H1 (cell line): ENCODE results near the gene LTA4H. TPM values are rescaled to one million over a fixed set of nuclear protein-coding genes. Genes with fewer than 3 reads are reported as not detected.

ENCODE experiments used
- CTCF ChIA-PET: fragments of 300-600 bp; sonication (Branson Sonifier 250); formaldehyde crosslinking; loops from one replicate; lab custom pipeline; 2021; ENCODE audit not compliant: partially characterized antibody; lab: Charles Lee
- POLR2A ChIA-PET: fragments of 300-600 bp; sonication (Branson Sonifier 250); formaldehyde crosslinking; loops from one replicate; lab custom pipeline; 2021; ENCODE audit warnings: inconsistent platforms; ENCODE audit not compliant: partially characterized antibody; lab: Charles Lee
- DNase-seq, 2 experiments: peaks; one replicate each; pipeline versions ENCODE4 v3.0.0 to v3.0.0-alpha.2; 2010 to 2022; ENCODE audit warnings: low spot score in 2 of 2, low read depth in 1 of 2, mixed read lengths in 1 of 2
- FAIRE-seq: peaks from 2 replicates; lab custom pipeline; 2011; peaks lifted over from hg19 to GRCh38; lab: Jason Lieb, UNC
- H2AFZ ChIP-seq: 2 replicates; pipeline ENCODE4 v1.8.1; 2012; ENCODE audit warnings: low read length, inconsistent platforms
- H2AK5ac ChIP-seq: 2 replicates; pipeline ENCODE4 v1.6.1; 2013; ENCODE audit warnings: low read depth, low read length
- H2BK120ac ChIP-seq: replicated peaks from 2 replicates; pipeline ENCODE3; 2013; ENCODE audit warnings: low read depth, low read length, inconsistent platforms
- H2BK12ac ChIP-seq: 2 replicates; pipeline ENCODE4 v1.6.1; 2013; ENCODE audit warnings: low read depth, low read length
- H2BK15ac ChIP-seq: 2 replicates; pipeline ENCODE4 v1.6.1; 2013; ENCODE audit warnings: low read length
- H2BK20ac ChIP-seq: 2 replicates; pipeline ENCODE4 v1.6.1; 2013; ENCODE audit warnings: low read length
- H2BK5ac ChIP-seq: 2 replicates; pipeline ENCODE4 v1.6.1; 2013; ENCODE audit warnings: low read depth, low read length
- H3K14ac ChIP-seq: 2 replicates; pipeline ENCODE4 v1.6.1; 2013; ENCODE audit warnings: inconsistent platforms; ENCODE audit not compliant: insufficient read length
- H3K18ac ChIP-seq: 2 replicates; pipeline ENCODE4 v1.6.1; 2013; ENCODE audit warnings: low read length; ENCODE audit errors: extremely low read depth
- H3K23ac ChIP-seq: 2 replicates; pipeline ENCODE4 v1.6.1; 2013; ENCODE audit warnings: inconsistent platforms; ENCODE audit not compliant: insufficient read length
- H3K23me2 ChIP-seq: 2 replicates; pipeline ENCODE4 v1.6.1; 2013; ENCODE audit warnings: low read depth, low read length
- H3K27ac ChIP-seq: 2 replicates; pipeline ENCODE4 v1.6.1; 2011; ENCODE audit warnings: low read depth, low read length, inconsistent platforms
- H3K27me3 ChIP-seq, 4 experiments: replicated peaks in 1 of 4; 1 replicate in 1 of 4; 2 replicates in 3 of 4; pipeline versions ENCODE4 v1.6.1 to v1.8.1; 2011 to 2013; ENCODE audit warnings: low read length in 3 of 4, mild to moderate bottlenecking in 3 of 4, inconsistent platforms in 2 of 4, mixed read lengths in 2 of 4, moderate library complexity in 1 of 4; ENCODE audit not compliant: control insufficient read depth in 3 of 4, insufficient read depth in 3 of 4; ENCODE audit errors: extremely low read depth in 1 of 4
- H3K36me3 ChIP-seq, 4 experiments: 2 replicates each; pipeline versions ENCODE4 v1.6.1 to v1.8.1; 2011 to 2013; ENCODE audit warnings: mild to moderate bottlenecking in 4 of 4, low read length in 3 of 4, moderate library complexity in 2 of 4, control low read depth in 1 of 4, inconsistent platforms in 1 of 4; ENCODE audit not compliant: insufficient read depth in 4 of 4, control insufficient read depth in 2 of 4
- H3K4ac ChIP-seq: replicated peaks from 2 replicates; pipeline ENCODE3; 2013; ENCODE audit warnings: low read length, low read depth, mixed read lengths, inconsistent platforms; ENCODE audit not compliant: insufficient read length
- H3K4me1 ChIP-seq, 4 experiments: replicated peaks in 1 of 4; 1 replicate in 1 of 4; 2 replicates in 3 of 4; pipeline versions ENCODE4 v1.6.1 to v1.8.1; 2011 to 2013; ENCODE audit warnings: low read length in 3 of 4, inconsistent platforms in 2 of 4, mixed read lengths in 1 of 4; ENCODE audit not compliant: insufficient read depth in 4 of 4, control insufficient read depth in 3 of 4
- H3K4me2 ChIP-seq, 2 experiments: 2 replicates each; pipeline versions ENCODE4 v1.6.1 to v1.8.1; 2011 to 2013; ENCODE audit warnings: low read depth in 2 of 2, low read length in 2 of 2, control low read depth in 1 of 2, inconsistent platforms in 1 of 2, mild to moderate bottlenecking in 1 of 2; ENCODE audit not compliant: insufficient read depth in 1 of 2
- H3K4me3 ChIP-seq, 4 experiments: fragments of 200-600, 300-600 bp in 1 of 4; sonication (generic), shearing (Covaris generic), sonication (Bioruptor Twin) in 1 of 4; 2 replicates each; pipeline versions ENCODE4 v1.5.1 to v1.8.1; 2011 to 2016; ENCODE audit warnings: low read length in 4 of 4, low read depth in 3 of 4, control low read depth in 2 of 4, inconsistent platforms in 2 of 4, mild to moderate bottlenecking in 2 of 4, mixed read lengths in 1 of 4, moderate library complexity in 1 of 4; ENCODE audit not compliant: insufficient read depth in 2 of 4; ENCODE audit errors: extremely low read depth in 1 of 4
- H3K56ac ChIP-seq: replicated peaks from 2 replicates; pipeline ENCODE3; 2013; ENCODE audit warnings: low read depth, mild to moderate bottlenecking, mixed read lengths, low read length, inconsistent platforms; ENCODE audit not compliant: insufficient read length
- H3K79me1 ChIP-seq: 2 replicates; pipeline ENCODE4 v1.6.1; 2013; ENCODE audit warnings: low read depth, low read length, control low read depth
- H3K79me2 ChIP-seq, 2 experiments: 2 replicates each; pipeline versions ENCODE4 v1.6.1 to v1.8.1; 2012 to 2013; ENCODE audit warnings: low read length in 2 of 2, mild to moderate bottlenecking in 2 of 2, inconsistent platforms in 1 of 2; ENCODE audit not compliant: insufficient read depth in 2 of 2, control insufficient read depth in 1 of 2
- H3K9ac ChIP-seq, 4 experiments: replicated peaks in 1 of 4; 1 replicate in 1 of 4; 2 replicates in 3 of 4; pipeline versions ENCODE4 v1.6.1 to v1.8.1; 2011 to 2013; ENCODE audit warnings: low read depth in 3 of 4, low read length in 3 of 4, control low read depth in 2 of 4, mild to moderate bottlenecking in 2 of 4, moderate library complexity in 2 of 4, inconsistent platforms in 1 of 4; ENCODE audit errors: extremely low read depth in 1 of 4
- H3K9me3 ChIP-seq, 2 experiments: 2 replicates each; pipeline versions ENCODE4 v1.6.1 to v1.8.1; 2012 to 2013; ENCODE audit warnings: mild to moderate bottlenecking in 2 of 2, moderate library complexity in 2 of 2, control low read depth in 1 of 2, inconsistent platforms in 1 of 2, low read depth in 1 of 2, low read length in 1 of 2, mixed read lengths in 1 of 2; ENCODE audit not compliant: insufficient read depth in 2 of 2
- H4K20me1 ChIP-seq, 2 experiments: replicated peaks in 1 of 2; 2 replicates each; pipeline versions ENCODE3 to v1.8.1; 2011 to 2013; ENCODE audit warnings: inconsistent platforms in 2 of 2, low read length in 2 of 2, mild to moderate bottlenecking in 1 of 2; ENCODE audit not compliant: insufficient read depth in 2 of 2, control insufficient read depth in 1 of 2
- H4K5ac ChIP-seq: 2 replicates; pipeline ENCODE4 v1.6.1; 2013; ENCODE audit warnings: low read length, low read depth, mixed read lengths, inconsistent platforms; ENCODE audit not compliant: insufficient read length
- H4K8ac ChIP-seq: 2 replicates; pipeline ENCODE4 v1.8.0; 2013; ENCODE audit warnings: mild to moderate bottlenecking, moderate library complexity, low read length, inconsistent platforms; ENCODE audit not compliant: insufficient read depth; ENCODE audit errors: extremely low read depth
- H4K91ac ChIP-seq: replicated peaks from 2 replicates; pipeline ENCODE3; 2013; ENCODE audit warnings: low read length, mixed read lengths, inconsistent platforms; ENCODE audit not compliant: insufficient read length
- ASH2L ChIP-seq: fragments of 200-600, 300-600 bp; sonication (generic); IDR thresholded peaks from one replicate; pipeline ENCODE4 v1.7.1; 2017; ENCODE audit warnings: low read length
- BCL11A ChIP-seq, 2 experiments: IDR thresholded peaks; one replicate each; pipeline ENCODE4 v1.6.1; 2011; ENCODE audit warnings: low read depth in 2 of 2, low read length in 2 of 2, mild to moderate bottlenecking in 2 of 2
- CBX5 ChIP-seq: fragments of 300-800, 300-1000 bp; sonication (generic); IDR thresholded peaks from 2 replicates; pipeline ENCODE4 v1.7.1; 2016; ENCODE audit warnings: antibody characterized with exemption, low read length, low read depth
- EP300 ChIP-seq, 2 experiments: IDR thresholded peaks; 1 replicate in 1 of 2; 2 replicates in 1 of 2; pipeline ENCODE4 v1.6.1; 2011 to 2012; ENCODE audit warnings: low read depth in 2 of 2, low read length in 2 of 2, mild to moderate bottlenecking in 2 of 2, borderline replicate concordance in 1 of 2, inconsistent platforms in 1 of 2, moderate library complexity in 1 of 2
- EZH2 ChIP-seq: fragments of 200-600 bp; sonication (generic); IDR thresholded peaks from 2 replicates; pipeline ENCODE4 v1.7.1; 2012; ENCODE audit warnings: low read depth, mild to moderate bottlenecking, moderate library complexity, low read length, inconsistent platforms; ENCODE audit not compliant: severe bottlenecking
- GABPA ChIP-seq: IDR thresholded peaks from 2 replicates; pipeline ENCODE4 v1.6.1; 2011; ENCODE audit warnings: mild to moderate bottlenecking, low read length, moderate library complexity, borderline replicate concordance; ENCODE audit not compliant: insufficient read depth
- RNF2 ChIP-seq: fragments of 200-900, 300-1000 bp; sonication (generic); IDR thresholded peaks from 2 replicates; pipeline ENCODE4 v1.7.1; 2016; ENCODE audit warnings: borderline replicate concordance, low read depth, mild to moderate bottlenecking, antibody characterized with exemption, low read length; ENCODE audit not compliant: poor library complexity, severe bottlenecking; ENCODE audit errors: missing control alignments
- SIN3A ChIP-seq, 2 experiments: IDR thresholded peaks in 1 of 2; conservative IDR thresholded peaks in 1 of 2; 2 replicates each; pipeline ENCODE4 v1.6.1; 2011 to 2012; ENCODE audit warnings: low read length in 2 of 2, improper control_type of control experiment in 1 of 2, low read depth in 1 of 2, mild to moderate bottlenecking in 1 of 2
- SP4 ChIP-seq: IDR thresholded peaks from 2 replicates; pipeline ENCODE4 v1.6.1; 2012; ENCODE audit warnings: low read length, inconsistent platforms
- WGBS, 2 experiments: shearing (Covaris generic) in 1 of 2; methylation state at CpG; one replicate each; pipeline versions ENCODE4 v1.1.6 to v1.1.7; 2013 to 2015; ENCODE audit warnings: low lambda C conversion rate in 2 of 2, mixed read lengths in 2 of 2, inconsistent platforms in 1 of 2, low coverage in 1 of 2, missing lambda C conversion rate in 1 of 2; ENCODE audit not compliant: insufficient replicate concordance in 2 of 2, insufficient coverage in 1 of 2, insufficient read length in 1 of 2; ENCODE audit errors: extremely low coverage in 1 of 2, missing lambda C conversion rate in 1 of 2; 5-methylcytosine and 5-hydroxymethylcytosine counted together
- polyA plus RNA-seq, 7 experiments: library from polyadenylated mRNA; depleted of rRNA in 3 of 7; stranded (reverse) in 5 of 7; unstranded in 2 of 7; fragments of >200 nt in 5 of 7; fragments of 200-250 nt in 2 of 7; gene quantifications; 1 replicate in 5 of 7; 2 replicates in 1 of 7; 4 replicates in 1 of 7; pipeline versions ENCODE4 v1.2.1 to v1.2.3, GENCODE V29; 2011 to 2013; ENCODE audit warnings: missing spikeins in 2 of 7, mixed read lengths in 2 of 7
- total RNA-seq: library from RNA; stranded (reverse); fragmentation: NEBNext Ultra II Directional; extraction: Animal tissue kit (Norgen Biotek cat#: 25700); gene quantifications from 2 replicates; pipeline ENCODE4 v1.2.1, GENCODE V29; 2021

The LTA4H gene
- total and polyA plus RNA-seq, 2 of the 8 experiments (the other 6 are each of a cell fraction or from before 2014, with no cell fraction given), result 106 to 167 TPM

DNA sequence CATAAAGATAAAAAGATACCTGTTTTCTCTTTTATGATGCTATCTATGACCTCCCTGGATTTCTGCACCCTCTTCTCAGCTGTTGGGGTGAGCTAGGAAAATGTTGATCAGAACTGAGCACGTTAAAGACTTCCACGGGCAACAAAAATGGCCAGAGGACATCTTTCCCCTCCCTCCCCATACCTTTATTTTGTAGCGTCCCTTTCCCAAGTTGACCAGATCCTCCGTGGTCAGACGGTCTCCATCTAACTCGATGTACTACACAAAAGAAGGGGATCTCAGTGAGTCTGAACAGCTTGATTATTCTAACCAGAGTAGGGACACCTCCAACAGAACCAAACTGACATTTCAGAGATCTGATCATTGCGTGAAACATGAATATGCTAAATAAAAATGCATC lies 41.5 kb downstream of the LTA4H start:
- DNase-seq (no peak), FAIRE-seq (no peak)
- Histone ChIP-seq H3K79me1 (no peaks in the 10 kb centered on the region), H3K27ac (no peak overlapping the region), H3K4me1 (peaks cover 0 to 3% (median 0%) of the 10 kb centered on the region in 4 experiments; a peak in 1 of 7 replicates), H4K20me1 (no peaks in the 10 kb centered on the region), H3K27me3 (no peaks in the 10 kb centered on the region), H3K36me3 (no peaks in the 10 kb centered on the region), H2BK20ac (no peak overlapping the region), H4K5ac (no peak overlapping the region), H3K9ac (no peak overlapping the region), H2BK5ac (no peak overlapping the region), H3K9me3 (no peaks in the 10 kb centered on the region; a peak in 1 of 4 replicates), H3K56ac (no peak overlapping the region), H2BK120ac (no peak overlapping the region), H4K91ac (no peak overlapping the region), H3K18ac (no peak overlapping the region), H3K23ac (no peak overlapping the region), H3K4me2 (no peak overlapping the region), H2AFZ (no peak overlapping the region), H3K4me3 (no peak overlapping the region), H3K23me2 (no peaks in the 10 kb centered on the region), H4K8ac (no peak overlapping the region), H3K79me2 (no peaks in the 10 kb centered on the region), H2BK15ac (no peak overlapping the region)
- CTCF ChIA-PET, result interaction anchor here (1.5 to 8.7 kb wide), 5 partner anchors 16 to 75 kb away, joined by 4 to 149 read pairs (median 69); partner anchors contain the start of gene AMDHD1
- WGBS, 2 experiments, result 72% methylated on average over 7 of the region's 7 CpGs; no CpG with 5 or more reads in 1 of the 2 experiments
- TF ChIP-seq RNF2 (no peak), EP300 (IDR thresholded peaks at IDR 0.05; ENCODE audit: borderline replicate concordance in 1 of 2, low read depth in 2 of 2, low read length in 2 of 2) (no peak), SIN3A (conservative IDR thresholded peaks at IDR 0.05 in 1 of 2, IDR thresholded peaks at IDR 0.05 in 1 of 2; ENCODE audit: low read depth in 1 of 2, low read length in 2 of 2) (no peak), GABPA (no peak), CBX5 (no peak), BCL11A (IDR thresholded peaks at IDR 0.05; ENCODE audit: low read depth in 2 of 2, low read length in 2 of 2) (no peak), ASH2L (no peak), EZH2 (no peak), SP4 (no peak)
- TF ChIP-seq, all 59 proteins: peak for 0
- Histone ChIP-seq H3K14ac (no peak overlapping the region), H2AK5ac (no peak overlapping the region), H3K4ac (no peak overlapping the region), H2BK12ac (no peak overlapping the region)
- POLR2A ChIA-PET, result no interaction called here
